ENCODE data around the gene B4GALNT4. TPM values are rescaled to one million over a fixed set of nuclear protein-coding genes. Genes with fewer than 3 reads are reported as not detected.

B4GALNT4 gene
- total and polyA plus RNA-seq, 7 donors: 1.4 to 9.1 (median 5.5) TPM; not detected in 1

- Histone ChIP-seq H3K36me3 (no peaks in the 10 kb centered on the region), H3K4me1 (no peaks in the 10 kb centered on the region), H3K27me3 (peaks cover 0 to 3% (median 0%) of the 10 kb centered on the region in 3 donors), H3K27ac (no peak overlapping the region), H3K4me3 (no peak overlapping the region), H3K9me3 (no peaks in the 10 kb centered on the region)
- 91 to 94% methylated on average over 14 of the region's 14 CpGs for WGBS, 2 donors
- TF ChIP-seq POLR2A (IDR thresholded peaks at IDR 0.05) (no peak), CTCF (IDR thresholded peaks at IDR 0.05) (no peak), POLR2AphosphoS5 (IDR thresholded peaks at IDR 0.05) (no peak), EP300 (IDR thresholded peaks at IDR 0.05) (no peak)
- intact Hi-C loops (cut with DNase I): no loop called here
- DNase-seq: no peak
Observed at GRCh38 chr11:380996-381395, 11.7 kb downstream of the B4GALNT4 start.

- no peak overlapping the region for H3K27ac ChIP-seq
- TF ChIP-seq CTCF (IDR thresholded peaks at IDR 0.05): no peak
- TF ChIP-seq POLR2AphosphoS5 (IDR thresholded peaks at IDR 0.05): no peak
- TF ChIP-seq EP300 (IDR thresholded peaks at IDR 0.05): no peak
- no peak for TF ChIP-seq POLR2A (IDR thresholded peaks at IDR 0.05)
- 80 to 85% methylated on average over 31 of the region's 35 CpGs for WGBS, 2 donors
- no peak for DNase-seq
- H3K4me3 ChIP-seq: no peak overlapping the region
- H3K4me1 ChIP-seq: no peaks in the 10 kb centered on the region
- H3K9me3 ChIP-seq: peaks cover 0 to 6% (median 1%) of the 10 kb centered on the region in 4 donors
- intact Hi-C loops (cut with DNase I): no loop called here
- H3K36me3 ChIP-seq: no peaks in the 10 kb centered on the region
- H3K27me3 ChIP-seq: peaks cover 0 to 3% (median 0%) of the 10 kb centered on the region in 3 donors
Observed at GRCh38 chr11:381501-382072, 12.3 kb downstream of the B4GALNT4 start.

GRCh38 chr11:382081-382629, 12.9 kb downstream of the B4GALNT4 start:
- H3K4me3 ChIP-seq: no peak overlapping the region
- H3K27ac ChIP-seq: no peak overlapping the region
- H3K9me3 ChIP-seq: peaks cover 0 to 7% (median 1%) of the 10 kb centered on the region in 4 donors
- H3K27me3 ChIP-seq: peaks cover 0 to 3% (median 0%) of the 10 kb centered on the region in 3 donors
- H3K36me3 ChIP-seq: no peaks in the 10 kb centered on the region
- no peaks in the 10 kb centered on the region for H3K4me1 ChIP-seq
- TF ChIP-seq EP300 (IDR thresholded peaks at IDR 0.05): no peak
- no peak for TF ChIP-seq POLR2A (IDR thresholded peaks at IDR 0.05)
- TF ChIP-seq POLR2AphosphoS5 (IDR thresholded peaks at IDR 0.05): no peak
- TF ChIP-seq CTCF (IDR thresholded peaks at IDR 0.05): no peak
- DNase-seq: no peak
- 54 to 71% methylated on average over 11 of the region's 11 CpGs for WGBS, 2 donors
- intact Hi-C loops (cut with DNase I): no loop called here

- TF ChIP-seq POLR2A (IDR thresholded peaks at IDR 0.05) (no peak), EP300 (IDR thresholded peaks at IDR 0.05) (no peak), POLR2AphosphoS5 (IDR thresholded peaks at IDR 0.05) (no peak), CTCF (IDR thresholded peaks at IDR 0.05) (no peak)
- Histone ChIP-seq H3K4me1 (no peaks in the 10 kb centered on the region), H3K9me3 (peaks cover 0 to 7% (median 1%) of the 10 kb centered on the region in 4 donors), H3K4me3 (no peak overlapping the region), H3K27ac (no peak overlapping the region), H3K36me3 (no peaks in the 10 kb centered on the region), H3K27me3 (peaks cover 0 to 3% (median 0%) of the 10 kb centered on the region in 3 donors)
- intact Hi-C loops (cut with DNase I): no loop called here
- DNase-seq: no peak
- 91% methylated on average over 14 of the region's 14 CpGs for WGBS, 2 donors
Observed at GRCh38 chr11:383431-383830, 14.1 kb downstream of the B4GALNT4 start.
